Type B pancreatic cell (in vitro differentiated cells): Measurements from ENCODE around the gene OTUD3. TPM values are rescaled to one million over a fixed set of nuclear protein-coding genes. Genes with fewer than 3 reads are reported as not detected.

Experiments
- DNase-seq: peaks from one replicate; pipeline ENCODE4 v3.0.0; 2021; ENCODE audit warnings: mixed read lengths; ENCODE audit not compliant: unreplicated experiment; ENCODE audit errors: extremely low spot score
- H3K27ac Mint-ChIP-seq: 2 replicates; pipeline ENCODE4 v1.8.0; 2021; ENCODE audit warnings: mild to moderate bottlenecking, mixed read lengths
- H3K27me3 Mint-ChIP-seq: 2 replicates; pipeline ENCODE4 v1.8.0; 2021; ENCODE audit warnings: mixed read lengths
- H3K36me3 Mint-ChIP-seq: 2 replicates; pipeline ENCODE4 v1.8.0; 2021; ENCODE audit warnings: mixed read lengths
- H3K4me1 Mint-ChIP-seq: one replicate; pipeline ENCODE4 v1.8.0; 2021; ENCODE audit warnings: mixed read lengths; ENCODE audit not compliant: unreplicated experiment
- H3K4me3 Mint-ChIP-seq: 2 replicates; pipeline ENCODE4 v1.8.0; 2021; ENCODE audit warnings: mild to moderate bottlenecking, mixed read lengths
- H3K9me3 Mint-ChIP-seq: 2 replicates; pipeline ENCODE4 v1.8.0; 2021; ENCODE audit warnings: mixed read lengths
- long read RNA-seq: library from polyadenylated mRNA; unstranded; transcript quantifications from one replicate; pipeline ENCODE4 v2.0.0, GENCODE V29; 2020
- total RNA-seq: library from RNA; stranded (reverse); gene quantifications from 2 replicates; pipeline ENCODE4 v1.2.1, GENCODE V29; 2021; ENCODE audit warnings: low replicate concordance
- TF ChIP-seq, protein P1 (sequence below): fragments of 200-600 bp; sonication (generic); conservative IDR thresholded peaks from 2 replicates; pipeline ENCODE4 v1.5.0; 2021; ENCODE audit warnings: antibody characterized with exemption, mild to moderate bottlenecking

The OTUD3 gene
- 8.3 and 23.1 TPM in 2 replicates for total RNA-seq
- long read RNA-seq, partial matches to known transcripts: 0 of 2 reads
- long read RNA-seq, other reads (novel, unspliced or antisense): 2 of 2 reads

- peak within 1 kb of the TSS; percentile 90 for H3K4me3 Mint-ChIP-seq
- H3K9me3 Mint-ChIP-seq: peaks cover 5% of the 10 kb centered on the region
- H3K36me3 Mint-ChIP-seq: peaks cover 4% of the 10 kb centered on the region
- TF ChIP-seq, protein P1, sequence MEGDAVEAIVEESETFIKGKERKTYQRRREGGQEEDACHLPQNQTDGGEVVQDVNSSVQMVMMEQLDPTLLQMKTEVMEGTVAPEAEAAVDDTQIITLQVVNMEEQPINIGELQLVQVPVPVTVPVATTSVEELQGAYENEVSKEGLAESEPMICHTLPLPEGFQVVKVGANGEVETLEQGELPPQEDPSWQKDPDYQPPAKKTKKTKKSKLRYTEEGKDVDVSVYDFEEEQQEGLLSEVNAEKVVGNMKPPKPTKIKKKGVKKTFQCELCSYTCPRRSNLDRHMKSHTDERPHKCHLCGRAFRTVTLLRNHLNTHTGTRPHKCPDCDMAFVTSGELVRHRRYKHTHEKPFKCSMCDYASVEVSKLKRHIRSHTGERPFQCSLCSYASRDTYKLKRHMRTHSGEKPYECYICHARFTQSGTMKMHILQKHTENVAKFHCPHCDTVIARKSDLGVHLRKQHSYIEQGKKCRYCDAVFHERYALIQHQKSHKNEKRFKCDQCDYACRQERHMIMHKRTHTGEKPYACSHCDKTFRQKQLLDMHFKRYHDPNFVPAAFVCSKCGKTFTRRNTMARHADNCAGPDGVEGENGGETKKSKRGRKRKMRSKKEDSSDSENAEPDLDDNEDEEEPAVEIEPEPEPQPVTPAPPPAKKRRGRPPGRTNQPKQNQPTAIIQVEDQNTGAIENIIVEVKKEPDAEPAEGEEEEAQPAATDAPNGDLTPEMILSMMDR: peak; percentile 95
- DNase-seq: peak; percentile 95
- peak within 1 kb of the TSS; percentile 85 for H3K27ac Mint-ChIP-seq
- H3K27me3 Mint-ChIP-seq: peaks cover 4% of the 10 kb centered on the region
- H3K4me1 Mint-ChIP-seq: peaks cover 24% of the 10 kb centered on the region
Observed at GRCh38 chr1:19882111-19883071, at the start of gene OTUD3. Gene OTUD3, plus strand, starts transcription at chr1:19882395. Its CDS starts 119 bp downstream, at chr1:19882514.

DNA sequence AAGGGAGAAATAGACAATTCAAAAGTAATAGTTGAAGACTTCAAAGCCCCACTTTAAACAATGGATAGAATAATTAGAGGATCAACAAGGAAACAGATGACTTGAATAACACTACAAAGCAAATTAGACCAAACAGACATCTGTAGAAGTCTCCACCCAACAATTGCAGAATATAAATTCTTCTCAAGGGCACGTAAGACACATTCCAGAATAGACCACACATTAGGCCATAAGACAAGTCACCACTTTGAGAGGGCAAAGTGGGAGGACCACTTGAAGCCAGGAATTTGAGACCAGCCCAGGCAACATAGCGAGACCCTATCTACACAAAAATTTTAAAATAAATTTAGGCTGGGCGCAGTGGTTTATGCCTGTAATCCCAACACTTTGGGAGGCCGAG is 46.6 kb upstream of the OTUD3 start:
- H3K36me3 Mint-ChIP-seq: no peaks in the 10 kb centered on the region
- no peak overlapping the region for H3K4me3 Mint-ChIP-seq
- H3K27ac Mint-ChIP-seq: no peak overlapping the region
- TF ChIP-seq, protein P1: no peak
- peaks cover 7% of the 10 kb centered on the region for H3K27me3 Mint-ChIP-seq
- H3K4me1 Mint-ChIP-seq: no peaks in the 10 kb centered on the region
- no peaks in the 10 kb centered on the region for H3K9me3 Mint-ChIP-seq
- DNase-seq: no peak

GRCh38 chr1:19837866-19838265 is 44.3 kb upstream of the OTUD3 start:
- Mint-ChIP-seq H3K4me3 (no peak overlapping the region), H3K27ac (no peak overlapping the region), H3K36me3 (no peaks in the 10 kb centered on the region), H3K9me3 (no peaks in the 10 kb centered on the region), H3K4me1 (no peaks in the 10 kb centered on the region), H3K27me3 (peaks cover 7% of the 10 kb centered on the region)
- no peak for DNase-seq
- TF ChIP-seq, protein P1: no peak

- no peak for DNase-seq
- Mint-ChIP-seq H3K4me3 (no peak overlapping the region), H3K9me3 (no peaks in the 10 kb centered on the region), H3K27me3 (peaks cover 7% of the 10 kb centered on the region), H3K36me3 (no peaks in the 10 kb centered on the region), H3K4me1 (peaks cover 8% of the 10 kb centered on the region), H3K27ac (no peak overlapping the region)
- TF ChIP-seq, protein P1: no peak
Observed at GRCh38 chr1:19840228-19840627, 42.0 kb upstream of the OTUD3 start.

DNA sequence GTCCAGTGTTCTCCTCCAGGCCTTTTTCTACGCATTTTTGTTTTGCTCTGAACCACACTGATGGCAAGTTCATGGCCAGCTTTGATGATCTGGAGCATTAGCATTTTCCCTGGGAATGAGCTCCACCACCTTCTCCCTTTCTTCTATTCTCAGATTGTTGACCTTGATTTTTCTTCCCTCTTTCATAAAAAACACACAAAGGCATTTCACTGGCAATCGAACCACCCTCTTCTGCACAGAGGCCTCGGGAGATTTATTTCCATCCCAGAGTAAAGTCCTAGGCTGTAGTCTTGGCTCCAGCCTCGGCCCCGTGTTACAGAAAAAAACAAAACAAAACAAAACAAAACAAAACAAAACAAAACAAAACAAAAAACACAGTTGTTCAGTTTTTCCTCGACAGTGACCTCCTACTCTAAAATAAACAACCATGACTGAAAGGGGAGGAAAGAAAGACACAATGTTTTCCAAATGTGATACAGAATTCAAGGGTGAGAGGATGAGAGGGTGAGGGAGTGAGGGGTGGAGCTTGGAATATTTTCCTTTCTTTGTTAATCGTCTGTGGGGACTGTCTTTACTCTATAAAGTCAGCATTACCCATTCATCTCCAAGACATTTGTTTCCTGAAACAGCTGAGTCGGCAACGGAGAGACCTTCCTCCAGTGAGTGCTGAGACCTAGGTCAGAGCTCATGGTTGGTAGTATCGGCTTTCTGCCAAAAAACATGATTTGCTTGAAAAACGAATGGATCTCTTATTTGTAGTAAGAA is 37.3 kb upstream of the OTUD3 start:
- Mint-ChIP-seq H3K4me3 (peak overlapping the region; percentile 26), H3K4me1 (peaks cover 10% of the 10 kb centered on the region)
- no peak for DNase-seq

More for the DNA sequence above, 37.3 kb upstream of the OTUD3 start:
- Mint-ChIP-seq H3K9me3 (no peaks in the 10 kb centered on the region), H3K27ac (peak overlapping the region; percentile 50), H3K27me3 (peaks cover 2% of the 10 kb centered on the region), H3K36me3 (no peaks in the 10 kb centered on the region)
- TF ChIP-seq, protein P1: no peak
